ENCODE measurements around the gene KRT6A. TPM values are rescaled to one million over a fixed set of nuclear protein-coding genes. Genes with fewer than 3 reads are reported as not detected.

Gene KRT6A
- total and polyA plus RNA-seq, 2 of the 8 experiments (the other 6 are each of a cell fraction or from before 2014, with no cell fraction given) = 0.11 TPM; not detected in 1

DNA sequence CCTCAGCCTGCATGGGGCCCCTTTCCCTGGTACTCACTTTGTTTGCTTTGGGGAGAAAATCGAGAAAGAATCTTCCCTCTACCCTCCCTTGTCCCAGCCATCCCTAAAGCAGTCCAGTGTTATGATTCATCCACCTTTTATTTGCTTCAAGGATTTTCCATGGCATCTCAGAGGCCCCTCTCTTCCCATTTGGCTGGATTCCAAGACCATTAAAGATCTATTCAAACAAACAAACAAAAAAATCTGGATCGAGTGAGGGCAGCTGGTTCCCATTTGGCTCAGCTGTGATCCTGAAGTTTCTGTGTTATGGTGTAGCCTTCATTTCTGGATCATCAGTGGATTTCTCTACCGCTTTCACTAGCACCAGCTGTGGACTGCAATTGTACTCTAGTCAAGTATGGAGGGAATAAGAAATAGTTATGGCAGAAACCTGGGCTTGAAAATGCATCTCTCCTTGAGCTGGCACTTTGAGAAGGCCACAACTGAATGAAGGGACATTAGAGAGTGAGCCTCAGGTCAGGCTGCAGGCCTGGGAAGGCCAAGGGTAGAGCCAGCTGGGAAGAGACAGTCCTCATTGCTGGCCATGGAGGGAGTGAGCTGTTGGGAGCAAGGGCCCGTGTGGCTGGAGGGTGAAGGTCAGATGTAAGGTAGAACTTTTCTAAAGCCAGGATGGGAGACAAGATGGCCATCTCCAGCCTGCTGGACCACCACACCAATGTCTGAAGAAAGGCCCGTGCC is 46.2 kb upstream of the KRT6A start:
- DNase-seq (ENCODE audit: low read depth in 1 of 2, low spot score in 2 of 2) = no peak
- H2BK20ac ChIP-seq (ENCODE audit: low read length) = no peak overlapping the region
- no peak overlapping the region for H3K4me3 ChIP-seq (ENCODE audit: extremely low read depth in 1 of 4, insufficient read depth in 2 of 4, low read depth in 3 of 4, low read length in 4 of 4)
- POLR2A ChIA-PET (ENCODE audit: partially characterized antibody) = no interaction called here
- no peak overlapping the region for H3K9ac ChIP-seq (replicated peaks in 1 of 4; ENCODE audit: extremely low read depth in 1 of 4, low read depth in 3 of 4, low read length in 3 of 4)
- no peak overlapping the region for H4K91ac ChIP-seq (replicated peaks; ENCODE audit: insufficient read length, low read length)
- FAIRE-seq = no peak
- no peak overlapping the region for H2AFZ ChIP-seq (ENCODE audit: low read length)
- no peaks in the 10 kb centered on the region for H3K4me1 ChIP-seq (replicated peaks in 1 of 4; ENCODE audit: control insufficient read depth in 3 of 4, insufficient read depth in 4 of 4, low read length in 3 of 4)
- CTCF ChIA-PET (ENCODE audit: partially characterized antibody) = interaction anchor here (0.8 to 4.9 kb wide), 5 partner anchors 14 to 143 kb away, joined by 3 to 19 read pairs (median 4); partner anchors contain the start of gene KRT5
- H3K27ac ChIP-seq (ENCODE audit: low read depth, low read length) = no peak overlapping the region
- no peaks in the 10 kb centered on the region for H3K9me3 ChIP-seq (ENCODE audit: insufficient read depth in 2 of 2, low read depth in 1 of 2, low read length in 1 of 2)
- no peaks in the 10 kb centered on the region for H3K79me2 ChIP-seq (ENCODE audit: control insufficient read depth in 1 of 2, insufficient read depth in 2 of 2, low read length in 2 of 2)
- no peak overlapping the region for H4K5ac ChIP-seq (ENCODE audit: insufficient read length, low read depth, low read length)
- no peak overlapping the region for H3K18ac ChIP-seq (ENCODE audit: extremely low read depth, low read length)
- no peak overlapping the region for H2BK15ac ChIP-seq (ENCODE audit: low read length)
- H3K4ac ChIP-seq (replicated peaks; ENCODE audit: insufficient read length, low read depth, low read length) = no peak overlapping the region
- no peak overlapping the region for H4K8ac ChIP-seq (ENCODE audit: extremely low read depth, insufficient read depth, low read length)
- H3K56ac ChIP-seq (replicated peaks; ENCODE audit: insufficient read length, low read depth, low read length) = no peak overlapping the region
- no peaks in the 10 kb centered on the region for H3K23me2 ChIP-seq (ENCODE audit: low read depth, low read length)
- no peak overlapping the region for H2BK12ac ChIP-seq (ENCODE audit: low read depth, low read length)
- H2BK5ac ChIP-seq (ENCODE audit: low read depth, low read length) = no peak overlapping the region
- H3K79me1 ChIP-seq (ENCODE audit: low read depth, low read length) = no peaks in the 10 kb centered on the region
- H2AK5ac ChIP-seq (ENCODE audit: low read depth, low read length) = no peak overlapping the region
- H3K36me3 ChIP-seq (ENCODE audit: control insufficient read depth in 2 of 4, insufficient read depth in 4 of 4, low read length in 3 of 4) = no peaks in the 10 kb centered on the region
- H3K14ac ChIP-seq (ENCODE audit: insufficient read length) = no peak overlapping the region
- H2BK120ac ChIP-seq (replicated peaks; ENCODE audit: low read depth, low read length) = no peak overlapping the region
- no peaks in the 10 kb centered on the region for H3K27me3 ChIP-seq (replicated peaks in 1 of 4; ENCODE audit: control insufficient read depth in 3 of 4, extremely low read depth in 1 of 4, insufficient read depth in 3 of 4, low read length in 3 of 4)
- WGBS, 2 experiments (ENCODE audit: extremely low coverage in 1 of 2, insufficient coverage in 1 of 2, insufficient read length in 1 of 2, insufficient replicate concordance in 2 of 2, low coverage in 1 of 2, low lambda C conversion rate in 2 of 2, missing lambda C conversion rate in 1 of 2) = 87% methylated on average over 5 of the region's 5 CpGs; no CpG with 5 or more reads in 1 of the 2 experiments
- no peaks in the 10 kb centered on the region for H4K20me1 ChIP-seq (replicated peaks in 1 of 2; ENCODE audit: control insufficient read depth in 1 of 2, insufficient read depth in 2 of 2, low read length in 2 of 2)
- H3K4me2 ChIP-seq (ENCODE audit: insufficient read depth in 1 of 2, low read depth in 2 of 2, low read length in 2 of 2) = no peak overlapping the region
- no peak overlapping the region for H3K23ac ChIP-seq (ENCODE audit: insufficient read length)
- TF ChIP-seq SP4 (IDR thresholded peaks at IDR 0.05; ENCODE audit: low read length) = no peak
- TF ChIP-seq POU5F1 (IDR thresholded peaks at IDR 0.05; ENCODE audit: low read depth, low read length) = no peak
- no peak for TF ChIP-seq ASH2L (IDR thresholded peaks at IDR 0.05; ENCODE audit: low read length)
- no peak for TF ChIP-seq NRF1 (IDR thresholded peaks at IDR 0.05; ENCODE audit: low read depth, low read length)
- TF ChIP-seq CHD1 (IDR thresholded peaks at IDR 0.05; ENCODE audit: low read depth, low read length) = no peak
- TF ChIP-seq TCF12 (IDR thresholded peaks at IDR 0.05; ENCODE audit: low read depth, low read length) = no peak
- no peak for TF ChIP-seq SUZ12 (IDR thresholded peaks at IDR 0.05; ENCODE audit: low read length)
- TF ChIP-seq MAX (IDR thresholded peaks at IDR 0.05) = no peak
- TF ChIP-seq SP2 (IDR thresholded peaks at IDR 0.05; ENCODE audit: low read length) = no peak
- no peak for TF ChIP-seq MAFK (IDR thresholded peaks at IDR 0.05; ENCODE audit: low read depth, low read length)
- TF ChIP-seq ZNF274 (IDR thresholded peaks at IDR 0.05; ENCODE audit: borderline replicate concordance, extremely low read depth, low read length) = no peak
- TF ChIP-seq SAP30 (IDR thresholded peaks at IDR 0.05; ENCODE audit: insufficient read depth, insufficient replicate concordance, low read length) = no peak
- no peak for TF ChIP-seq EP300 (IDR thresholded peaks at IDR 0.05; ENCODE audit: borderline replicate concordance in 1 of 2, low read depth in 2 of 2, low read length in 2 of 2)
- TF ChIP-seq HDAC6 (IDR thresholded peaks at IDR 0.05; ENCODE audit: low read depth, low read length) = no peak
